ENCODE data around the gene UGT2A3. TPM values are rescaled to one million over a fixed set of nuclear protein-coding genes. Genes with fewer than 3 reads are reported as not detected.
"Not testable (repeated sequence)": the region's sequence is repeated elsewhere in the genome, so short reads cannot be mapped to it uniquely, and the experiment has no call there.

UGT2A3 gene
- not detected in 2 replicates for total RNA-seq (2014; rRNA removed; shearing (Covaris generic))
- polyA plus RNA-seq (2014; cell fraction: nucleus; rRNA removed), result not detected in 2 replicates

GRCh38 chr4:68951078-68951805 is at the start of gene UGT2A3:
TSS of gene UGT2A3 (minus strand) at chr4:68951804. CDS start at chr4:68951760, 44 bp downstream.
- DNase-seq (ENCODE audit: extremely low read depth, low read depth), result no peak

DNA sequence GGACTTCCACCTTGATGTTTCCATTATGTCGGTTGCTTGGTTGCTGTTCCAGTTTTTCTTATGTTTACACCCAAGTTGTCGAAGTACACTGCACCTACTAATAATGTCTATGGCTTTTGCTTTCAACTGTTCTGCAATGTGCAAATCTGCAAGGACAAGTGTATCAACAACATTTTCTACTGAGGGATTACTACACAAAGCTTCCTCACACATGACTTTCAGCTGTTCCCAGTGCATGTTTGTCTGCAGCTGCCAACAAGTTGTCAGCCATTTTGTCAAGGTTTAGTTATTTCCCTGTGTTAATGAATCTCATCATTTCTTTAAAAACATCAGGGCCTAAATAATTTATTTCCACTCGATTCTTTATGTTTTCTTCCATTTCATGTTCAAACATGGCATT is 45.4 kb upstream of the UGT2A3 start:
- no peak for DNase-seq (ENCODE audit: extremely low read depth, low read depth)

GRCh38 chr4:68995292-68995691 is 43.7 kb upstream of the UGT2A3 start:
- DNase-seq (ENCODE audit: extremely low read depth, low read depth), result no peak

GRCh38 chr4:68987007-68987406 is 35.4 kb upstream of the UGT2A3 start:
- no peak for DNase-seq (ENCODE audit: extremely low read depth, low read depth)

DNA sequence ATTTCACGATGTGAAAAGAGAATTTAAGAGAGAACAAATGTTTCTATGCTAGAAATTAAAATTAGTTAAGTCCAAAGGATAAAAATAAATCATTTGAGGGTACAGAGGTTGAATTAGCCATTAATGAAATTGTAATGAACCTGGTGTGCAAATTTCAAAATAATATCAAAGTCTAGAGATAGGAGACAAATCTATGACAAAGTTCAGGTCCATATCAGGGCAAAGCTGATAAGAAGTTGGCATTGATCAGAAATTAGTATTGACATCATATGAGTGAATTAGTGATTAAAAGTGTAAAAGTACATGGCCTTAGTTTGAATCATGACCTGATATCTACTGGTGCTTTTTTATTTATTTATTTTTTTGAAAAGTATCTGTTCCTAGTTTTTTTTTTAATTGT is 33.8 kb upstream of the UGT2A3 start:
- no peak for DNase-seq (ENCODE audit: extremely low read depth, low read depth)

DNA sequence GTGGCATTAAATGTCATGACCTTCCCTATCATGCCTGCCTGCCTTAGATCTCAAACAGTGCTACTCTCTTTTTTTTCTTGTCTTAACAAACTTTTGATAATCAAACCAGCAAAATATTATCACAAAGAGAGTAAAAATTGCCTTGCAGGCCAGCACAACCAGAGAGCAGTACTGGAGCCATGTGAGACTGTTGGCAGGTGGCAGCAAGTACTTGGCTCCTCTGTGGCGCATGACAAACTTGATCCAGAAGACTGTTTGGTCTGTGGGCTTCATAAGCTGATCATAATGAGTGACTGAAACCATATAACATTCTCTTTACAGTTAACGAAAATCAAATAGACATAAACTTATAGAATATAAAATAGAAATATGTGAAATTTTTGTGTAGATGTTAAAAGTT is 33.3 kb upstream of the UGT2A3 start:
- DNase-seq (ENCODE audit: extremely low read depth, low read depth), result no peak

DNA sequence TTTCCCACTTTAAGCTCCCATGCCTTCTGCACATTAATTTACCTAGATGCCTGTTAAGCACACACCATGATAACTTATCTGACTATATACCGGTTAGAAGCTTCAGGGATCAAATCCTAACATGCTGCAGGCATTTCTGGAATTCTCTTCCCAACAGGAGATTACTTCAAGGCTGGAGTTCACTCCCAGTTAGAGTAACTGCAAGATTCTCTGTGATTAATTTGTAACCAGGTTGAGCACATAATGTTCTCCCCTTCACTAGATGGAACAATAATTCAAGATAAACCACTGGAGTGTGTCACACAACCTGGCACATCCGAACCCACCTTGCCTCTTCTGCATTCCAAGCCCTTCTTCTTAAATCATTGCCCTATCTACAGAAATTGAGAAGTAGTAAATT is 11.8 kb upstream of the UGT2A3 start:
- DNase-seq (ENCODE audit: extremely low read depth, low read depth), result no peak

- DNase-seq (ENCODE audit: extremely low read depth, low read depth), result no peak
Observed at GRCh38 chr4:68962868-68963267, 11.3 kb upstream of the UGT2A3 start.

DNA sequence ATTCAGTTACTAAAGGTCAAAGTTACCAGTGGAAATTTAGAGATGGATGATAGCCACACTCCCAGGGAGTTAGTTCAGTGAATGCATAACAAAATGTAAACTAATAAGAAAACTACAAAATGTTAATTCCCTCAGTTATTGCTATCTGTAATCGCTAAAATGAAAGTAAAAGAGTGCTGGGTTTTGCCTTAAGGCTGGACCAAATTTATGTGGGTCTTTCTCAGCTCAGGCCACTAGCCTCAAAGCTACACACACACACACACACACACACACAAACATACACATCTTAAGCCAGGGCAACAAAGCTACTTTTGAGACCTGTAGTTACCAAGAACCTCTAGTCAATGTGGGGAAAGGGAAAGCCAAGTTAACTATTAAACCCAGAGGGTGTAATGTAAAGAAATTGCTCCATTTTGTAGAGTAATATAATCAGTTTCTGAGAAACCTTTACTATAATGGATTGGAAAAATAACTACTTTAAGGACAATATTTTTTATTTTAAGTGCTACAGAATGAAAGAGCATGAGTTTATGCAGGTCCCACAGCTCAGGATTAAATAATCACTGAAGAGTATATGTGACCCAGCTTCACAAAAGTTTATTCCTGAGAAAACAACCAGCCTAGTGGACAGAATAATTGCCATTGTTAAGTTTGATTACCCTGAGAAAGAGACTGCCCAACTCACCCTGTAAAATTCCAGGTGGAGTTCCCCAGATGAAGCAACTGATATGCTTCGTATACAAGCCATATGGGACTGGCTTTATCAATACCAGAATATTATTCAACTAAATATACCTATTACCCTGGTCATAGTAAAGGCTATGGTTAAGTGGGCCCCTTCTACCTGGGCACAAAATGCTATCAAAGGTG is 8.9 kb upstream of the UGT2A3 start:
- no peak for DNase-seq (ENCODE audit: extremely low read depth, low read depth)

- DNase-seq (ENCODE audit: extremely low read depth, low read depth), result not testable (repeated sequence)
Observed at GRCh38 chr4:68959085-68959484, 7.5 kb upstream of the UGT2A3 start.

DNA sequence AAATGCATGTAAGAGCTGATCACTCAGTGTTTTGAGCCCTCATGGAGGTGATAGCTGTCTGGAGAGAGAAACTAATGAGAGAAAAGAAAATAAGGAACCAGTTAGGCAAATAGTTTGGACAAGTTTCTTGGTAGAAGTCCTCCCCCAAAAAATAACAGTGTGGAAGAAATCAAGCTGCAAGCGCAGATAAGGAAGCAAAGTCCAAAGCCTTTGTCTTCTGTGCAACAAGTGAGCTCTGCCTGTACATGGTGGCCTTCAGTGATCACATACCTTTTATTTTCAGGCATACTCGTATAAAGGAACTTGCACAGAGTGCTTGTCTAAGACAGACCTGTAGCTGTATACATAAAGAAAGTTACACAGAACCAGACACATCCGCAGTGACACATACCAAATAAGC is 2.5 kb upstream of the UGT2A3 start:
- no peak for DNase-seq (ENCODE audit: extremely low read depth, low read depth)

DNA sequence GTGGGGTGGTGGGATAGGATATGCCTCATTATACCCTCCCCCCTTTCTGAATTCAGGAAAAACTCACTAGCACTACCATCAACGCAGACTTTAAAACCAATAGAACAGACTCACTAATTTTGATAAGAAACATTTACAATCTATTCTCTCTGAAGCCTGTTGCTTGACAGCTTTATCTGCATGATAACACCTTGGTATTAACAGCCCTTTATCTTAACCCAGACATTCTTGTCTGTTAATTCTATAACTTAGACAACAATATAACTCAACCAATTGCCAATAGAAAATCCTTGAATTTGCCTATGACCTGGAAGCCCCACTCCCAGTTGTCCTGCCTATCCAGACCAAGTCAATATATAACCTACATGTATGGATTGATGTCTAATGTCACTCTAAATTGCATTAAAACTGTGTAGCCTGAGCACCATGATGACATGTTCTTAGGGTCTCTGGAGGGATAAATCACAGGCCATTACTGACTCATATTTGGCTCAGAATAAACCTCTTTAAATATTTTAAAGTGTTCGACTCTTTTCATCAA is 1.5 kb upstream of the UGT2A3 start:
- no peak for DNase-seq (ENCODE audit: extremely low read depth, low read depth)

GRCh38 chr4:68951806-68952585 is 392 bp upstream of the UGT2A3 start:
- DNase-seq (ENCODE audit: extremely low read depth, low read depth), result no peak

DNA sequence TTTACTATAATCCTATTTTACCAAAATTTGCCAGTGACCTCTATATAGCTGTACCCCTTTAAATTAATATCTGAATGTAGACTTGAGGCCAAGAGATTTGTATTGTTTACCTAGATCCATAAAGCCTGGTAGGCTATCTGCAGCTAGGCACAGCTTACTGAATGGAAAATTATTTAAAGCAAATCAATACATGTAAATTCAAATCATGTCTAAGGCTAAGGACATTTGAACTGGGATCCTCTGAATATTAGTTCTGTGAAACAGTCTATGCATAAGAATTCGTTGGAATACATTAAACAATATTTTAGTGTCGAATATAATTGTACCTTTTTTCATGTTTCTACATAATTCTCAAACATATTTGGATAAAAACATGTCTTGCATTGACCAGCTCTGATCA is 1.6 kb downstream of the UGT2A3 start:
- DNase-seq (ENCODE audit: extremely low read depth, low read depth), result no peak

- DNase-seq (ENCODE audit: extremely low read depth, low read depth), result no peak
Observed at GRCh38 chr4:68948985-68949384, 2.6 kb downstream of the UGT2A3 start.

DNA sequence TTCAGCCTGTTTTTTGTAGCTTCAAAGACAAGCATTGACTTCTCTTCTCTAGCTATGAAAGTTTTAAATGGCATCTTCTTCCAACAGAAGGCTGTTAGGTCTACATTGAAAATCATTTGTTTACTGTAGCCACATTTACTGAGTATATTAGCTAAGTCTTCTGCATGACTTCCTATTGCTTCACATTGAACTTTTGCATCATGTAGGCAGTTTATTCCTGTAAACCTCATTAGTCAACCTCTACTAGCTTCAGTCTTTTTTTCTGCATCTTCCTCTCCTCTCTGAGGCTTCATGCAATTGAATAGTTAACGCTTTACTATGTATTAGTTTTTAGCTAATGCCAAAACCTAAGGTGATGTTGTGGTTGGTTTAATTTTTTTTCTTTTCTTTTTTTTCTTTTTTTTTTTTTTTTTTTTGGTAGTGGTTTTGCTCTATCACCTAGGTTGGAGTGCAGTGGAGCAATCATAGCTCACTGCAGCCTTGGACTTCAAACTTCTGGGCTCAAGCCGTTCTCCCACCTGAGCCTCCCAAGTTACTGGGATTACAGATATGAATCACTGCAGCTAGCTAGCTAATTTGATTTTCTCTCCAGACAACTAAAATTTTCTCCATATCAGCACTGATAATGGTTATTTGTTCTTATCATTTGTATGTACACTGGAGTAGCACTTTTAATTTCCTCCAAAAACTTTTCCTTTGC is 3.4 kb downstream of the UGT2A3 start:
- DNase-seq (ENCODE audit: extremely low read depth, low read depth), result no peak

- no peak for DNase-seq (ENCODE audit: extremely low read depth, low read depth)
Observed at GRCh38 chr4:68929076-68929737, 22.4 kb downstream of the UGT2A3 start.

GRCh38 chr4:68927165-68927564 is 24.4 kb downstream of the UGT2A3 start:
- no peak for DNase-seq (ENCODE audit: extremely low read depth, low read depth)

GRCh38 chr4:68922202-68922601 is 29.4 kb downstream of the UGT2A3 start:
- DNase-seq (ENCODE audit: extremely low read depth, low read depth), result not testable (repeated sequence)

GRCh38 chr4:68921051-68921450 is 30.6 kb downstream of the UGT2A3 start:
- no peak for DNase-seq (ENCODE audit: extremely low read depth, low read depth)
